Endothelial cell of umbilical vein (primary cell): ENCODE results near the gene DIAPH2. TPM values are rescaled to one million over a fixed set of nuclear protein-coding genes. Genes with fewer than 3 reads are reported as not detected.

Experiments used
- BruUV-seq: library from RNA; stranded (reverse); fragments of 400-500 nt; replicated peaks from 2 replicates; lab custom pipeline; 2021; lab: Mats Ljungman, UMichigan
- CTCF ChIA-PET: fragments of 300-600, 350-600 bp; sonication (Branson Sonifier 250); formaldehyde crosslinking; loops from one replicate; lab custom pipeline; 2021; ENCODE audit warnings: antibody characterized with exemption, inconsistent platforms; lab: Charles Lee
- POLR2A ChIA-PET: fragments of 300-600, 350-600 bp; sonication (Branson Sonifier 250); formaldehyde crosslinking; loops from one replicate; lab custom pipeline; 2021; ENCODE audit warnings: antibody characterized with exemption, inconsistent platforms; lab: Charles Lee
- DNase-seq: peaks from one replicate; pipeline ENCODE4 v3.0.0-alpha.2; 2011; ENCODE audit warnings: low read depth, low spot score
- FAIRE-seq: peaks from 2 replicates; lab custom pipeline; 2011; peaks lifted over from hg19 to GRCh38; lab: Jason Lieb, UNC
- H2AFZ ChIP-seq: 2 replicates; pipeline ENCODE4 v1.6.0; 2012; ENCODE audit warnings: low read depth, low read length, control low read depth, inconsistent platforms
- H3K27ac ChIP-seq: 2 replicates; pipeline ENCODE4 v1.5.1; 2011; ENCODE audit warnings: low read depth, mild to moderate bottlenecking, control low read depth, low read length, moderate library complexity; ENCODE audit not compliant: insufficient read depth
- H3K27me3 ChIP-seq, 2 experiments: 2 replicates each; pipeline versions ENCODE4 v1.6.0 to v1.6.1; 2011; ENCODE audit warnings: low read length in 2 of 2, mixed read lengths in 1 of 2; ENCODE audit not compliant: control insufficient read depth in 2 of 2, insufficient read depth in 2 of 2
- H3K36me3 ChIP-seq, 2 experiments: 2 replicates in 1 of 2; 3 replicates in 1 of 2; pipeline ENCODE4 v1.5.1; 2011; ENCODE audit warnings: low read length in 2 of 2, mild to moderate bottlenecking in 1 of 2, moderate library complexity in 1 of 2; ENCODE audit not compliant: control insufficient read depth in 2 of 2, insufficient read depth in 2 of 2; ENCODE audit errors: extremely low read depth in 1 of 2
- H3K4me1 ChIP-seq: 3 replicates; pipeline ENCODE4 v1.5.1; 2011; ENCODE audit warnings: mild to moderate bottlenecking, low read length; ENCODE audit not compliant: control insufficient read depth, insufficient read depth; ENCODE audit errors: extremely low read depth
- H3K4me2 ChIP-seq: 2 replicates; pipeline ENCODE4 v1.6.1; 2011; ENCODE audit warnings: low read length, control low read depth, mixed read lengths; ENCODE audit not compliant: insufficient read depth
- H3K4me3 ChIP-seq, 3 experiments: fragments of 200-600 bp in 1 of 3; sonication (generic), shearing (Covaris generic) in 1 of 3; replicated peaks in 1 of 3; 2 replicates each; pipeline ENCODE4 v1.5.1; 2011 to 2016; ENCODE audit warnings: control low read depth in 3 of 3, low read length in 3 of 3, mild to moderate bottlenecking in 2 of 3, inconsistent platforms in 1 of 3, low read depth in 1 of 3, moderate library complexity in 1 of 3; ENCODE audit not compliant: insufficient read depth in 1 of 3
- H3K79me2 ChIP-seq: 2 replicates; pipeline ENCODE4 v1.6.0; 2012; ENCODE audit warnings: low read length, inconsistent platforms; ENCODE audit not compliant: control insufficient read depth, insufficient read depth
- H3K9ac ChIP-seq: replicated peaks from 2 replicates; pipeline ENCODE3; 2011; ENCODE audit warnings: low read length, control low read depth; ENCODE audit not compliant: insufficient read depth; ENCODE audit errors: extremely low read depth
- H3K9me1 ChIP-seq: replicated peaks from 3 replicates; pipeline ENCODE4 v1.6.0; 2011; ENCODE audit warnings: mild to moderate bottlenecking, low read length; ENCODE audit not compliant: control insufficient read depth, insufficient read depth; ENCODE audit errors: extremely low read depth
- H3K9me3 ChIP-seq: replicated peaks from 2 replicates; pipeline ENCODE4 v1.5.1; 2012; ENCODE audit warnings: low read length, inconsistent platforms; ENCODE audit not compliant: control insufficient read depth, insufficient read depth
- H4K20me1 ChIP-seq: replicated peaks from 2 replicates; pipeline ENCODE3; 2011; ENCODE audit warnings: mild to moderate bottlenecking, low read length; ENCODE audit not compliant: control insufficient read depth, insufficient read depth; ENCODE audit errors: extremely low read depth
- EZH2 ChIP-seq: IDR thresholded peaks from 2 replicates; pipeline ENCODE4 v1.6.1; 2012; ENCODE audit warnings: borderline replicate concordance, low read depth, mild to moderate bottlenecking, moderate library complexity, low read length, inconsistent platforms; ENCODE audit not compliant: severe bottlenecking
- FOS ChIP-seq: IDR thresholded peaks from 2 replicates; pipeline ENCODE4 v1.6.1; 2011; ENCODE audit warnings: mild to moderate bottlenecking, low read length, moderate library complexity, borderline replicate concordance; ENCODE audit not compliant: insufficient read depth
- GATA2 ChIP-seq: IDR thresholded peaks from 2 replicates; pipeline ENCODE4 v1.7.0; 2011; ENCODE audit warnings: low read depth, mild to moderate bottlenecking, moderate library complexity, mixed read lengths, low read length; ENCODE audit not compliant: insufficient read length, insufficient read depth
- JUN ChIP-seq: IDR thresholded peaks from 2 replicates; pipeline ENCODE4 v1.6.1; 2011; ENCODE audit warnings: borderline replicate concordance, low read depth; ENCODE audit not compliant: insufficient read length, insufficient read depth
- dilution Hi-C: fragments of 300-500 bp; cut with MboI; formaldehyde crosslinking; loops from one replicate; pipeline ENCODE4 v1.15.0; 2019; ENCODE audit warnings: low sequenced_read_pairs; ENCODE audit not compliant: extremely low pct_ligation_motif_present
- intact Hi-C: fragments of 100-400 bp; cut with micrococcal nuclease; formaldehyde crosslinking; loops from one replicate; pipeline ENCODE4 v1.10.0; 2022
- polyA plus RNA-seq, 4 experiments: library from polyadenylated mRNA; depleted of rRNA in 3 of 4; stranded (reverse) in 3 of 4; unstranded in 1 of 4; fragments of >200 nt; gene quantifications; 2 replicates each; pipeline versions ENCODE4 v1.2.1 to v1.2.3, GENCODE V29; 2011 to 2012; ENCODE audit warnings: missing spikeins in 1 of 4
- total RNA-seq: library from RNA; stranded (reverse); gene quantifications from 2 replicates; pipeline ENCODE4 v1.2.3, GENCODE V29; 2021
- TF ChIP-seq, protein P1 (sequence below): IDR thresholded peaks from 2 replicates; pipeline ENCODE4 v1.6.1; 2011; ENCODE audit not compliant: insufficient read depth, insufficient read length

DIAPH2 gene
- total and polyA plus RNA-seq, 2 donors (not counting 3 experiments of a cell fraction or from before 2014, with no cell fraction given) = 3.0 to 30.0 TPM

DNA sequence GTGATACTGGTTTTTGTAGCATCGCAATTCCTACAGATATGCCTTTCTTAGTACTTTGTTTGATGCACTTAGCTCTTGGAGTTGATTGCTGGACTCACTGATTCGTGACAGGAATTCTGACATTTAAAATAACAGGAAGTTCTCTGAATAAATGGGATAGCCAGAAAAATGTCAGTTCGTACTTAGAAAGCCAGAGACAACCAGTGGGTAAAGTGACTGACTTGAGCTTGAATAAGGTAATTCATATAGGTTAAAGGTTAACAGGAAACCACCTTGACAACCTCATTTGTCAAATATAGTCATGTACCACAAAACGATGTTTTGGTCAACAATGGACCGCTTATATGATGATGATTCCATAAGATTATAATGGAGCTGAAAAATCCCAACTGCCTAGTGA lies 380.4 kb downstream of the DIAPH2 start:
- BruUV-seq = no TSS peak
- no peak for FAIRE-seq

GRCh38 chrX:97065973-97066372 lies 381.3 kb downstream of the DIAPH2 start:
- no peak overlapping the region for H2AFZ ChIP-seq
- H3K36me3 ChIP-seq = no peaks in the 10 kb centered on the region
- POLR2A ChIA-PET = no interaction called here
- no peaks in the 10 kb centered on the region for H3K79me2 ChIP-seq
- BruUV-seq = no TSS peak
- CTCF ChIA-PET = no interaction called here
- H3K4me1 ChIP-seq = no peaks in the 10 kb centered on the region
- intact Hi-C loops = no loop called here
- no peak overlapping the region for H3K4me2 ChIP-seq
- no peaks in the 10 kb centered on the region for H3K27me3 ChIP-seq
- no peaks in the 10 kb centered on the region for H3K9me1 ChIP-seq
- H3K9me3 ChIP-seq = no peaks in the 10 kb centered on the region
- no peak for TF ChIP-seq JUN
- no peak for TF ChIP-seq FOS
- no peak for TF ChIP-seq GATA2
- TF ChIP-seq, protein P1, sequence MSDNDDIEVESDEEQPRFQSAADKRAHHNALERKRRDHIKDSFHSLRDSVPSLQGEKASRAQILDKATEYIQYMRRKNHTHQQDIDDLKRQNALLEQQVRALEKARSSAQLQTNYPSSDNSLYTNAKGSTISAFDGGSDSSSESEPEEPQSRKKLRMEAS = no peak
- TF ChIP-seq EZH2 = no peak
- H3K27ac ChIP-seq = no peak overlapping the region
- H4K20me1 ChIP-seq = no peaks in the 10 kb centered on the region
- DNase-seq (no peak), FAIRE-seq (no peak)
- H3K9ac ChIP-seq = no peak overlapping the region
- dilution Hi-C loops = no loop called here
- no peak overlapping the region for H3K4me3 ChIP-seq

More for the DNA sequence above, 380.4 kb downstream of the DIAPH2 start:
- H3K4me3 ChIP-seq = no peak overlapping the region
- no peaks in the 10 kb centered on the region for H3K9me3 ChIP-seq
- H3K27ac ChIP-seq = no peak overlapping the region
- H3K9ac ChIP-seq = no peak overlapping the region
- H3K36me3 ChIP-seq = no peaks in the 10 kb centered on the region
- no peak overlapping the region for H2AFZ ChIP-seq
- no peaks in the 10 kb centered on the region for H3K79me2 ChIP-seq
- CTCF ChIA-PET = no interaction called here
- DNase-seq = peak; percentile 0
- dilution Hi-C loops (no loop called here), intact Hi-C loops (no loop called here)
- no peaks in the 10 kb centered on the region for H3K9me1 ChIP-seq
- no peaks in the 10 kb centered on the region for H4K20me1 ChIP-seq
- H3K27me3 ChIP-seq = no peaks in the 10 kb centered on the region
- TF ChIP-seq FOS = no peak
- H3K4me1 ChIP-seq = no peaks in the 10 kb centered on the region
- POLR2A ChIA-PET = no interaction called here
- H3K4me2 ChIP-seq = no peak overlapping the region
